ENCODE measurements around the gene APOL3.
A peak's percentile ranks its signal among the peaks of the same experiment; 100 is the strongest.
"Not testable (repeated sequence)": the region's sequence is repeated elsewhere in the genome, so short reads cannot be mapped to it uniquely, and the experiment has no call there.

The APOL3 gene

GRCh38 chr22:36155702-36156101, 4.9 kb downstream of the APOL3 start:
- Histone ChIP-seq H3K27me3 (ENCODE audit: low read depth, low read length) (no peaks in the 10 kb centered on the region), H3K4me1 (ENCODE audit: control insufficient read depth in 1 of 2, insufficient read depth in 2 of 2, low read length in 2 of 2) (peaks cover 31 to 44% of the 10 kb centered on the region in 2 donors), H3K9me3 (ENCODE audit: control insufficient read depth in 1 of 2, low read length in 2 of 2) (no peaks in the 10 kb centered on the region), H3K4me3 (ENCODE audit: low read depth in 1 of 2, low read length in 2 of 2) (peak overlapping the region; percentile 8 to 68), H3K27ac (ENCODE audit: low read length) (peak overlapping the region; percentile 90), H3K36me3 (ENCODE audit: control insufficient read depth in 1 of 2, insufficient read depth in 2 of 2, low read length in 2 of 2) (peaks cover 0 to 4% of the 10 kb centered on the region in 2 donors)

GRCh38 chr22:36154423-36154945, 6.1 kb downstream of the APOL3 start:
- Histone ChIP-seq H3K9me3 (ENCODE audit: control insufficient read depth in 1 of 2, low read length in 2 of 2) (no peaks in the 10 kb centered on the region), H3K27me3 (ENCODE audit: low read depth, low read length) (no peaks in the 10 kb centered on the region), H3K4me1 (ENCODE audit: control insufficient read depth in 1 of 2, insufficient read depth in 2 of 2, low read length in 2 of 2) (peaks cover 28 to 42% of the 10 kb centered on the region in 2 donors), H3K27ac (ENCODE audit: low read length) (peak overlapping the region; percentile 90), H3K4me3 (ENCODE audit: low read depth in 1 of 2, low read length in 2 of 2) (peak overlapping the region in 1 of 2 donors; percentile 8), H3K36me3 (ENCODE audit: control insufficient read depth in 1 of 2, insufficient read depth in 2 of 2, low read length in 2 of 2) (peaks cover 0 to 4% of the 10 kb centered on the region in 2 donors)

GRCh38 chr22:36153501-36154422, 6.8 kb downstream of the APOL3 start:
- peak overlapping the region in 1 of 2 donors; percentile 5 for H3K4me3 ChIP-seq (ENCODE audit: low read depth in 1 of 2, low read length in 2 of 2)
- no peaks in the 10 kb centered on the region for H3K9me3 ChIP-seq (ENCODE audit: control insufficient read depth in 1 of 2, low read length in 2 of 2)
- H3K36me3 ChIP-seq (ENCODE audit: control insufficient read depth in 1 of 2, insufficient read depth in 2 of 2, low read length in 2 of 2) = peaks cover 6 to 11% of the 10 kb centered on the region in 2 donors
- H3K27ac ChIP-seq (ENCODE audit: low read length) = peak overlapping the region; percentile 90
- peaks cover 21 to 35% of the 10 kb centered on the region in 2 donors for H3K4me1 ChIP-seq (ENCODE audit: control insufficient read depth in 1 of 2, insufficient read depth in 2 of 2, low read length in 2 of 2)
- H3K27me3 ChIP-seq (ENCODE audit: low read depth, low read length) = no peaks in the 10 kb centered on the region

GRCh38 chr22:36152821-36153220, 7.7 kb downstream of the APOL3 start:
- H3K27ac ChIP-seq (ENCODE audit: low read length); H3K27me3 ChIP-seq (ENCODE audit: low read depth, low read length); H3K4me3 ChIP-seq (ENCODE audit: low read depth in 1 of 2, low read length in 2 of 2); H3K9me3 ChIP-seq (ENCODE audit: control insufficient read depth in 1 of 2, low read length in 2 of 2): not testable (repeated sequence)
- Histone ChIP-seq H3K36me3 (ENCODE audit: control insufficient read depth in 1 of 2, insufficient read depth in 2 of 2, low read length in 2 of 2) (peaks cover 8 to 17% of the 10 kb centered on the region in 2 donors), H3K4me1 (ENCODE audit: control insufficient read depth in 1 of 2, insufficient read depth in 2 of 2, low read length in 2 of 2) (peaks cover 21 to 34% of the 10 kb centered on the region in 2 donors)

- H3K4me1 ChIP-seq (ENCODE audit: control insufficient read depth in 1 of 2, insufficient read depth in 2 of 2, low read length in 2 of 2) = peaks cover 27 to 34% of the 10 kb centered on the region in 2 donors
- no peak overlapping the region for H3K4me3 ChIP-seq (ENCODE audit: low read depth in 1 of 2, low read length in 2 of 2)
- H3K27me3 ChIP-seq (ENCODE audit: low read depth, low read length) = no peaks in the 10 kb centered on the region
- no peaks in the 10 kb centered on the region for H3K9me3 ChIP-seq (ENCODE audit: control insufficient read depth in 1 of 2, low read length in 2 of 2)
- H3K27ac ChIP-seq (ENCODE audit: low read length) = no peak overlapping the region
- peaks cover 8 to 17% of the 10 kb centered on the region in 2 donors for H3K36me3 ChIP-seq (ENCODE audit: control insufficient read depth in 1 of 2, insufficient read depth in 2 of 2, low read length in 2 of 2)
Measured at GRCh38 chr22:36152088-36152487, 8.5 kb downstream of the APOL3 start.

- Histone ChIP-seq H3K27ac (ENCODE audit: low read length) (peak overlapping the region; percentile 72), H3K36me3 (ENCODE audit: control insufficient read depth in 1 of 2, insufficient read depth in 2 of 2, low read length in 2 of 2) (peaks cover 8 to 17% of the 10 kb centered on the region in 2 donors)
Measured at GRCh38 chr22:36151006-36151595, 9.5 kb downstream of the APOL3 start.

GRCh38 chr22:36149441-36149840, 11.1 kb downstream of the APOL3 start:
- no peak overlapping the region for H3K27ac ChIP-seq (ENCODE audit: low read length)
- peaks cover 8 to 17% of the 10 kb centered on the region in 2 donors for H3K36me3 ChIP-seq (ENCODE audit: control insufficient read depth in 1 of 2, insufficient read depth in 2 of 2, low read length in 2 of 2)
- no peaks in the 10 kb centered on the region for H3K9me3 ChIP-seq (ENCODE audit: control insufficient read depth in 1 of 2, low read length in 2 of 2)
- no peaks in the 10 kb centered on the region for H3K27me3 ChIP-seq (ENCODE audit: low read depth, low read length)
- peaks cover 13% of the 10 kb centered on the region in 2 donors for H3K4me1 ChIP-seq (ENCODE audit: control insufficient read depth in 1 of 2, insufficient read depth in 2 of 2, low read length in 2 of 2)
- no peak overlapping the region for H3K4me3 ChIP-seq (ENCODE audit: low read depth in 1 of 2, low read length in 2 of 2)

More at GRCh38 chr22:36151006-36151595, 9.5 kb downstream of the APOL3 start:
- Histone ChIP-seq H3K27me3 (ENCODE audit: low read depth, low read length) (no peaks in the 10 kb centered on the region), H3K4me3 (ENCODE audit: low read depth in 1 of 2, low read length in 2 of 2) (peak overlapping the region in 1 of 2 donors; percentile 23), H3K4me1 (ENCODE audit: control insufficient read depth in 1 of 2, insufficient read depth in 2 of 2, low read length in 2 of 2) (peaks cover 22 to 28% of the 10 kb centered on the region in 2 donors), H3K9me3 (ENCODE audit: control insufficient read depth in 1 of 2, low read length in 2 of 2) (no peaks in the 10 kb centered on the region)

GRCh38 chr22:36148411-36148810, 12.1 kb downstream of the APOL3 start:
- H3K27me3 ChIP-seq (ENCODE audit: low read depth, low read length) = no peaks in the 10 kb centered on the region
- H3K4me3 ChIP-seq (ENCODE audit: low read depth in 1 of 2, low read length in 2 of 2) = no peak overlapping the region
- no peaks in the 10 kb centered on the region for H3K9me3 ChIP-seq (ENCODE audit: control insufficient read depth in 1 of 2, low read length in 2 of 2)
- peaks cover 13 to 15% of the 10 kb centered on the region in 2 donors for H3K36me3 ChIP-seq (ENCODE audit: control insufficient read depth in 1 of 2, insufficient read depth in 2 of 2, low read length in 2 of 2)
- H3K27ac ChIP-seq (ENCODE audit: low read length) = no peak overlapping the region
- peaks cover 4 to 16% of the 10 kb centered on the region in 2 donors for H3K4me1 ChIP-seq (ENCODE audit: control insufficient read depth in 1 of 2, insufficient read depth in 2 of 2, low read length in 2 of 2)

GRCh38 chr22:36147196-36147791, 13.3 kb downstream of the APOL3 start:
- Histone ChIP-seq H3K36me3 (ENCODE audit: control insufficient read depth in 1 of 2, insufficient read depth in 2 of 2, low read length in 2 of 2) (peaks cover 19 to 22% of the 10 kb centered on the region in 2 donors), H3K27me3 (ENCODE audit: low read depth, low read length) (no peaks in the 10 kb centered on the region), H3K4me1 (ENCODE audit: control insufficient read depth in 1 of 2, insufficient read depth in 2 of 2, low read length in 2 of 2) (peaks cover 0 to 16% of the 10 kb centered on the region in 2 donors), H3K9me3 (ENCODE audit: control insufficient read depth in 1 of 2, low read length in 2 of 2) (no peaks in the 10 kb centered on the region), H3K27ac (ENCODE audit: low read length) (no peak overlapping the region), H3K4me3 (ENCODE audit: low read depth in 1 of 2, low read length in 2 of 2) (no peak overlapping the region)

GRCh38 chr22:36145881-36146280, 14.7 kb downstream of the APOL3 start:
- Histone ChIP-seq H3K27ac (ENCODE audit: low read length) (no peak overlapping the region), H3K4me1 (ENCODE audit: control insufficient read depth in 1 of 2, insufficient read depth in 2 of 2, low read length in 2 of 2) (peaks cover 0 to 16% of the 10 kb centered on the region in 2 donors)

More at GRCh38 chr22:36145881-36146280, 14.7 kb downstream of the APOL3 start:
- no peaks in the 10 kb centered on the region for H3K9me3 ChIP-seq (ENCODE audit: control insufficient read depth in 1 of 2, low read length in 2 of 2)
- no peak overlapping the region for H3K4me3 ChIP-seq (ENCODE audit: low read depth in 1 of 2, low read length in 2 of 2)
- H3K27me3 ChIP-seq (ENCODE audit: low read depth, low read length) = no peaks in the 10 kb centered on the region
- peaks cover 27 to 31% of the 10 kb centered on the region in 2 donors for H3K36me3 ChIP-seq (ENCODE audit: control insufficient read depth in 1 of 2, insufficient read depth in 2 of 2, low read length in 2 of 2)

All from muscle layer of duodenum (tissue), 2 donors.